Smooth muscle cell (in vitro differentiated cells): ENCODE results near the gene ATP6V0A1. TPM values are rescaled to one million over a fixed set of nuclear protein-coding genes. Genes with fewer than 3 reads are reported as not detected.

Experiments used
- DNase-seq: peaks from one replicate; lab custom pipeline; 2025; ENCODE audit not compliant: unreplicated experiment; lab: John Stamatoyannopoulos, UW
- H2AFZ ChIP-seq: fragments of 200-600 bp; sonication (generic); 2 replicates; pipeline ENCODE4 v1.6.0; 2016; ENCODE audit warnings: antibody characterized with exemption, low read depth, mild to moderate bottlenecking
- H3F3A ChIP-seq: fragments of 200-600 bp; sonication (generic); 2 replicates; pipeline ENCODE4 v1.6.0; 2017; ENCODE audit warnings: antibody characterized with exemption, low read depth
- H3K27ac ChIP-seq: fragments of 200-600 bp; sonication (generic); 2 replicates; pipeline ENCODE4 v1.5.1; 2016; ENCODE audit warnings: low read depth, mild to moderate bottlenecking
- H3K27me3 ChIP-seq: fragments of 200-600 bp; sonication (generic); 2 replicates; pipeline ENCODE4 v1.6.1; 2016; ENCODE audit warnings: low read depth, mild to moderate bottlenecking
- H3K36me3 ChIP-seq: fragments of 200-600 bp; sonication (generic); 2 replicates; pipeline ENCODE4 v1.5.1; 2016; ENCODE audit warnings: low read depth
- H3K4me1 ChIP-seq: fragments of 200-600 bp; sonication (generic); 2 replicates; pipeline ENCODE4 v1.5.1; 2016; ENCODE audit warnings: low read depth
- H3K4me2 ChIP-seq: fragments of 200-600 bp; sonication (generic); 2 replicates; pipeline ENCODE4 v1.6.0; 2016; ENCODE audit warnings: mild to moderate bottlenecking
- H3K4me3 ChIP-seq: fragments of 200-600 bp; sonication (generic); 2 replicates; pipeline ENCODE4 v1.5.1; 2016; ENCODE audit warnings: mild to moderate bottlenecking
- H3K79me2 ChIP-seq: fragments of 200-600 bp; sonication (generic); 2 replicates; pipeline ENCODE4 v1.6.0; 2016; ENCODE audit warnings: low read depth, mild to moderate bottlenecking
- H3K9ac ChIP-seq: fragments of 200-600 bp; sonication (generic); 2 replicates; pipeline ENCODE4 v1.6.0; 2016; ENCODE audit warnings: low read depth
- H3K9me3 ChIP-seq: fragments of 200-600 bp; sonication (generic); replicated peaks from 2 replicates; pipeline ENCODE4 v1.5.1; 2016; ENCODE audit warnings: low read depth
- H4K20me1 ChIP-seq: fragments of 200-600 bp; sonication (generic); 2 replicates; pipeline ENCODE4 v1.6.0; 2016; ENCODE audit warnings: low read depth
- WGBS: methylation state at CpG from one replicate; pipeline ENCODE4 v1.1.7; 2016; ENCODE audit warnings: low lambda C conversion rate; 5-methylcytosine and 5-hydroxymethylcytosine counted together
- polyA plus RNA-seq: library from polyadenylated mRNA; unstranded; fragments of >200 nt; fragmentation: Nextera tagmentation; extraction: Ambion mirVana; gene quantifications from 2 replicates; pipeline ENCODE4 v1.2.1, GENCODE V29; 2016
- total RNA-seq: library from RNA; depleted of rRNA; stranded (reverse); fragments of >200 nt; gene quantifications from 2 replicates; pipeline ENCODE4 v1.2.3, GENCODE V29; 2014
- TF ChIP-seq, protein P1 (sequence below): fragments of 200-600 bp; sonication (generic); IDR thresholded peaks from 2 replicates; pipeline ENCODE4 v1.5.1; 2017; ENCODE audit warnings: borderline replicate concordance, mild to moderate bottlenecking, antibody characterized with exemption; ENCODE audit not compliant: insufficient read depth, poor library complexity, severe bottlenecking

ATP6V0A1 gene
- total and polyA plus RNA-seq, 2 experiments from 2014 or later, result 27.3 to 54.7 TPM

DNA sequence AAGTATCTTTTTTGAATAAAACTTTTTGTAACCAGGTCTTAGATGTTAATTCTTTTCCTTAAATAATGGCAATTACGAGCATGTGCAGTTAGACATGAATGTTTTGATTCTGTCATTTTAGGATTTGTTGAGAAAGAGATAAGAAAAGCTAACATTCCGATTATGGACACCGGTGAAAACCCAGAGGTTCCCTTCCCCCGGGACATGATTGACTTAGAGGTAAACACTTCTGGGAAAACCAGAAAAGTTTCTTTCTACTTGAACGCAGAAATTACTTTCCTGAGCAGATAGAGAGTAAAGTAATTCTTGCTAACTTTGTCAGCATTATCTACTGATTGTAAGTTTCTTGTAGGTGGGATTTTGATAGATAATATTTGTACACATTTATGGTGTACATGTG lies 9.2 kb downstream of the ATP6V0A1 start:
- Histone ChIP-seq H3K9me3 (no peaks in the 10 kb centered on the region), H4K20me1 (peaks cover 5% of the 10 kb centered on the region), H3K9ac (no peak overlapping the region), H3K4me2 (no peak overlapping the region), H3K27me3 (no peaks in the 10 kb centered on the region), H3K79me2 (peaks cover 3% of the 10 kb centered on the region), H3K27ac (no peak overlapping the region), H2AFZ (no peak overlapping the region), H3K4me3 (no peak overlapping the region), H3K4me1 (no peaks in the 10 kb centered on the region), H3K36me3 (peaks cover 3% of the 10 kb centered on the region), H3F3A (no peaks in the 10 kb centered on the region)
- TF ChIP-seq, protein P1, sequence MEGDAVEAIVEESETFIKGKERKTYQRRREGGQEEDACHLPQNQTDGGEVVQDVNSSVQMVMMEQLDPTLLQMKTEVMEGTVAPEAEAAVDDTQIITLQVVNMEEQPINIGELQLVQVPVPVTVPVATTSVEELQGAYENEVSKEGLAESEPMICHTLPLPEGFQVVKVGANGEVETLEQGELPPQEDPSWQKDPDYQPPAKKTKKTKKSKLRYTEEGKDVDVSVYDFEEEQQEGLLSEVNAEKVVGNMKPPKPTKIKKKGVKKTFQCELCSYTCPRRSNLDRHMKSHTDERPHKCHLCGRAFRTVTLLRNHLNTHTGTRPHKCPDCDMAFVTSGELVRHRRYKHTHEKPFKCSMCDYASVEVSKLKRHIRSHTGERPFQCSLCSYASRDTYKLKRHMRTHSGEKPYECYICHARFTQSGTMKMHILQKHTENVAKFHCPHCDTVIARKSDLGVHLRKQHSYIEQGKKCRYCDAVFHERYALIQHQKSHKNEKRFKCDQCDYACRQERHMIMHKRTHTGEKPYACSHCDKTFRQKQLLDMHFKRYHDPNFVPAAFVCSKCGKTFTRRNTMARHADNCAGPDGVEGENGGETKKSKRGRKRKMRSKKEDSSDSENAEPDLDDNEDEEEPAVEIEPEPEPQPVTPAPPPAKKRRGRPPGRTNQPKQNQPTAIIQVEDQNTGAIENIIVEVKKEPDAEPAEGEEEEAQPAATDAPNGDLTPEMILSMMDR, result no peak
- WGBS, result 84% methylated on average over 5 of the region's 5 CpGs
- DNase-seq, result no peak

DNA sequence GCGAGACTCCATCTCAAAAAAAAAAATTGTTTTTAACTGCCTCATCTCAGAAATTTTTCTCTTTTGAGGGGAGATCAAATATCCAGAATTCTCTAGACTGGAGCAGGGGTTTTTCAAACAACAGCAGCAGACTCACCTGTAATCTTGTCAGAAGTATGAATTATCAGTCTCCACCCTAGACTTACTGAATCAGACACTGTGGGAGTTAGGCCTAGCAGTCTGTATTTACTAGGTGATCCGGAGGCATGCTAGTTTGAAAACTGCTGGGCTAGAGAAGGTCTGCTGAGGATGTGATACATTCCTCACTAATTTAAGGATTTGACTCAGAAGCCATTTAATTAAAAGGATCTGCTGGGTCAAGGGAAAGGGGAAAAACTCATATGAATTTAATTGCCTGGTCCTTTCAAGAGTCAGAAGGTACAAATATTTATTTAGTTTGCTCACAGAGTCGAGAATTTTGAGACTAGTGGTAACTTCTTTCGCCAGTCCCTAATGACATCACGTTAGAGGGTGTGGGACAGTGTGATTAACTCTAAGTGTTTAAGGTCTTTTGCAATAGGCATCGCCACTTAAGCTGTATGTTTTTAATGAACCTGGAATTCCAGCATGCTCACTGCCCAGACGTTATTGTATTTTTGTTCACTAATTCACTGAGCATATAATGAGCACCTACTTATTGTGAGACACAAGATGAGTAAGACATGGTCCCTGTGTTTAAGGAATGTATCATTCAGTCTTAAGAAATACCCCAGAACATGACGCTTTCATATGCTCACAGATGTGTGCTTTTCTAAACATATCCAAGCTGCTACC lies 14.2 kb downstream of the ATP6V0A1 start:
- Histone ChIP-seq H3K27ac (peak overlapping the region; percentile 70), H2AFZ (no peak overlapping the region), H3K9me3 (no peaks in the 10 kb centered on the region), H4K20me1 (no peaks in the 10 kb centered on the region), H3K79me2 (no peaks in the 10 kb centered on the region), H3K9ac (no peak overlapping the region), H3K4me1 (no peaks in the 10 kb centered on the region), H3K4me2 (no peak overlapping the region), H3F3A (no peaks in the 10 kb centered on the region), H3K4me3 (no peak overlapping the region), H3K27me3 (no peaks in the 10 kb centered on the region), H3K36me3 (peaks cover 9% of the 10 kb centered on the region)
- TF ChIP-seq, protein P1, result no peak
- 54% methylated on average over 8 of the region's 8 CpGs for WGBS
- no peak for DNase-seq

DNA sequence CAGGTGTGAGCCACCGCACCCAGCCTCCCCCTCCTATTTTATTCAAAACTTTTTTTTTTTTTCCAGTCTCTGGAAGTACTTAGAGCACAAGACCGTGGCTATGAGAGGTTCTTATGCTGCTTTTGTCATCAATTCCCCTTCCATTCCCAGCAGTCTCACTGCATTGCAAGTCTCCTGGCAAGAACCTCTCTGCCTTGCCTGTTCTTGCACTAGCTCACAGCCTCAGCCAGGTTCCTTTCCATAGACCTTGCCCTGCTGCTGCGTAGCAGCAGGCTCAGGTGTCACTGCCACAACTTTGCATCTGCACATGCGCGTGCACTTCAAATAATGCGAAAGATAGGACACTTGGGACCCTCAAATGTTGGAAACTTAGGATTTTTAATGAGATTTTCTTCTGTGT lies 15.6 kb downstream of the ATP6V0A1 start:
- H3F3A ChIP-seq, result no peaks in the 10 kb centered on the region
- no peak overlapping the region for H3K9ac ChIP-seq
- no peak overlapping the region for H3K27ac ChIP-seq
- no peak overlapping the region for H3K4me3 ChIP-seq
- no peaks in the 10 kb centered on the region for H4K20me1 ChIP-seq
- H3K79me2 ChIP-seq, result no peaks in the 10 kb centered on the region
- TF ChIP-seq, protein P1, result no peak
- peaks cover 9% of the 10 kb centered on the region for H3K36me3 ChIP-seq
- H3K4me1 ChIP-seq, result no peaks in the 10 kb centered on the region
- no peak for DNase-seq
- no peak overlapping the region for H2AFZ ChIP-seq
- H3K4me2 ChIP-seq, result no peak overlapping the region
- WGBS, result 97% methylated on average over 6 of the region's 6 CpGs
- H3K27me3 ChIP-seq, result no peaks in the 10 kb centered on the region
- no peaks in the 10 kb centered on the region for H3K9me3 ChIP-seq

DNA sequence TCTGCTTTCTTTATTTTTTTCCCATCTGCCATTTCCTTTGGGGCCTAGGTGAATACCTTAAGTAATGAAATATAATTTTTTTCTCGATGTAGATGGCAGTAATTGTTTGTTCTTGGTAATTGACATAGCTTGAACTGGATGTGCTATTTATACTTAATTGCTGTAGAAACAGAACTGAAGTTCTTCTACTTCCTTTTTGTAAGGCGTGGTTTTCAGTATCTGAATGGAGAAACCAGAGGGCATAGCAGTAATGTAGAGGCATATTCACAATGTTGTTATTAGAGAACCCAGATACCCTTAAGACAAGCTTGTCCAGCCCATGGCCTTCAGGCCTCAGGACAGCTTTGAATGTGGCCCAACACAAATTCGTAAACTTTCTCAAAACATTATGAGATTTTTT lies 16.4 kb downstream of the ATP6V0A1 start:
- Histone ChIP-seq H3K4me1 (no peaks in the 10 kb centered on the region), H3F3A (no peaks in the 10 kb centered on the region), H3K36me3 (peaks cover 9% of the 10 kb centered on the region), H3K9me3 (no peaks in the 10 kb centered on the region), H3K27ac (no peak overlapping the region), H3K4me2 (no peak overlapping the region), H3K9ac (no peak overlapping the region), H3K27me3 (no peaks in the 10 kb centered on the region), H4K20me1 (no peaks in the 10 kb centered on the region), H3K4me3 (no peak overlapping the region), H3K79me2 (no peaks in the 10 kb centered on the region), H2AFZ (no peak overlapping the region)
- TF ChIP-seq, protein P1, result no peak
- no peak for DNase-seq
- WGBS, result 96% methylated on average over 3 of the region's 3 CpGs
